H1 (cell line): ENCODE measurements around the gene NEK4. TPM values are rescaled to one million over a fixed set of nuclear protein-coding genes. Genes with fewer than 3 reads are reported as not detected.

Experiments used
- CTCF ChIA-PET: fragments of 300-600 bp; sonication (Branson Sonifier 250); formaldehyde crosslinking; loops from one replicate; lab custom pipeline; 2021; ENCODE audit not compliant: partially characterized antibody; lab: Charles Lee
- POLR2A ChIA-PET: fragments of 300-600 bp; sonication (Branson Sonifier 250); formaldehyde crosslinking; loops from one replicate; lab custom pipeline; 2021; ENCODE audit warnings: inconsistent platforms; ENCODE audit not compliant: partially characterized antibody; lab: Charles Lee
- DNase-seq, 2 experiments: peaks; one replicate each; pipeline versions ENCODE4 v3.0.0 to v3.0.0-alpha.2; 2010 to 2022; ENCODE audit warnings: low spot score in 2 of 2, low read depth in 1 of 2, mixed read lengths in 1 of 2
- FAIRE-seq: peaks from 2 replicates; lab custom pipeline; 2011; peaks lifted over from hg19 to GRCh38; lab: Jason Lieb, UNC
- H2AFZ ChIP-seq: 2 replicates; pipeline ENCODE4 v1.8.1; 2012; ENCODE audit warnings: low read length, inconsistent platforms
- H2AK5ac ChIP-seq: 2 replicates; pipeline ENCODE4 v1.6.1; 2013; ENCODE audit warnings: low read depth, low read length
- H2BK120ac ChIP-seq: replicated peaks from 2 replicates; pipeline ENCODE3; 2013; ENCODE audit warnings: low read depth, low read length, inconsistent platforms
- H2BK12ac ChIP-seq: 2 replicates; pipeline ENCODE4 v1.6.1; 2013; ENCODE audit warnings: low read depth, low read length
- H2BK15ac ChIP-seq: 2 replicates; pipeline ENCODE4 v1.6.1; 2013; ENCODE audit warnings: low read length
- H2BK20ac ChIP-seq: 2 replicates; pipeline ENCODE4 v1.6.1; 2013; ENCODE audit warnings: low read length
- H2BK5ac ChIP-seq: 2 replicates; pipeline ENCODE4 v1.6.1; 2013; ENCODE audit warnings: low read depth, low read length
- H3K14ac ChIP-seq: 2 replicates; pipeline ENCODE4 v1.6.1; 2013; ENCODE audit warnings: inconsistent platforms; ENCODE audit not compliant: insufficient read length
- H3K18ac ChIP-seq: 2 replicates; pipeline ENCODE4 v1.6.1; 2013; ENCODE audit warnings: low read length; ENCODE audit errors: extremely low read depth
- H3K23ac ChIP-seq: 2 replicates; pipeline ENCODE4 v1.6.1; 2013; ENCODE audit warnings: inconsistent platforms; ENCODE audit not compliant: insufficient read length
- H3K23me2 ChIP-seq: 2 replicates; pipeline ENCODE4 v1.6.1; 2013; ENCODE audit warnings: low read depth, low read length
- H3K27ac ChIP-seq: 2 replicates; pipeline ENCODE4 v1.6.1; 2011; ENCODE audit warnings: low read depth, low read length, inconsistent platforms
- H3K27me3 ChIP-seq, 4 experiments: replicated peaks in 1 of 4; 1 replicate in 1 of 4; 2 replicates in 3 of 4; pipeline versions ENCODE4 v1.6.1 to v1.8.1; 2011 to 2013; ENCODE audit warnings: low read length in 3 of 4, mild to moderate bottlenecking in 3 of 4, inconsistent platforms in 2 of 4, mixed read lengths in 2 of 4, moderate library complexity in 1 of 4; ENCODE audit not compliant: control insufficient read depth in 3 of 4, insufficient read depth in 3 of 4; ENCODE audit errors: extremely low read depth in 1 of 4
- H3K36me3 ChIP-seq, 4 experiments: 2 replicates each; pipeline versions ENCODE4 v1.6.1 to v1.8.1; 2011 to 2013; ENCODE audit warnings: mild to moderate bottlenecking in 4 of 4, low read length in 3 of 4, moderate library complexity in 2 of 4, control low read depth in 1 of 4, inconsistent platforms in 1 of 4; ENCODE audit not compliant: insufficient read depth in 4 of 4, control insufficient read depth in 2 of 4
- H3K4ac ChIP-seq: replicated peaks from 2 replicates; pipeline ENCODE3; 2013; ENCODE audit warnings: low read length, low read depth, mixed read lengths, inconsistent platforms; ENCODE audit not compliant: insufficient read length
- H3K4me1 ChIP-seq, 4 experiments: replicated peaks in 1 of 4; 1 replicate in 1 of 4; 2 replicates in 3 of 4; pipeline versions ENCODE4 v1.6.1 to v1.8.1; 2011 to 2013; ENCODE audit warnings: low read length in 3 of 4, inconsistent platforms in 2 of 4, mixed read lengths in 1 of 4; ENCODE audit not compliant: insufficient read depth in 4 of 4, control insufficient read depth in 3 of 4
- H3K4me2 ChIP-seq, 2 experiments: 2 replicates each; pipeline versions ENCODE4 v1.6.1 to v1.8.1; 2011 to 2013; ENCODE audit warnings: low read depth in 2 of 2, low read length in 2 of 2, control low read depth in 1 of 2, inconsistent platforms in 1 of 2, mild to moderate bottlenecking in 1 of 2; ENCODE audit not compliant: insufficient read depth in 1 of 2
- H3K4me3 ChIP-seq, 4 experiments: fragments of 200-600, 300-600 bp in 1 of 4; sonication (generic), shearing (Covaris generic), sonication (Bioruptor Twin) in 1 of 4; 2 replicates each; pipeline versions ENCODE4 v1.5.1 to v1.8.1; 2011 to 2016; ENCODE audit warnings: low read length in 4 of 4, low read depth in 3 of 4, control low read depth in 2 of 4, inconsistent platforms in 2 of 4, mild to moderate bottlenecking in 2 of 4, mixed read lengths in 1 of 4, moderate library complexity in 1 of 4; ENCODE audit not compliant: insufficient read depth in 2 of 4; ENCODE audit errors: extremely low read depth in 1 of 4
- H3K56ac ChIP-seq: replicated peaks from 2 replicates; pipeline ENCODE3; 2013; ENCODE audit warnings: low read depth, mild to moderate bottlenecking, mixed read lengths, low read length, inconsistent platforms; ENCODE audit not compliant: insufficient read length
- H3K79me1 ChIP-seq: 2 replicates; pipeline ENCODE4 v1.6.1; 2013; ENCODE audit warnings: low read depth, low read length, control low read depth
- H3K79me2 ChIP-seq, 2 experiments: 2 replicates each; pipeline versions ENCODE4 v1.6.1 to v1.8.1; 2012 to 2013; ENCODE audit warnings: low read length in 2 of 2, mild to moderate bottlenecking in 2 of 2, inconsistent platforms in 1 of 2; ENCODE audit not compliant: insufficient read depth in 2 of 2, control insufficient read depth in 1 of 2
- H3K9ac ChIP-seq, 4 experiments: replicated peaks in 1 of 4; 1 replicate in 1 of 4; 2 replicates in 3 of 4; pipeline versions ENCODE4 v1.6.1 to v1.8.1; 2011 to 2013; ENCODE audit warnings: low read depth in 3 of 4, low read length in 3 of 4, control low read depth in 2 of 4, mild to moderate bottlenecking in 2 of 4, moderate library complexity in 2 of 4, inconsistent platforms in 1 of 4; ENCODE audit errors: extremely low read depth in 1 of 4
- H3K9me3 ChIP-seq, 2 experiments: 2 replicates each; pipeline versions ENCODE4 v1.6.1 to v1.8.1; 2012 to 2013; ENCODE audit warnings: mild to moderate bottlenecking in 2 of 2, moderate library complexity in 2 of 2, control low read depth in 1 of 2, inconsistent platforms in 1 of 2, low read depth in 1 of 2, low read length in 1 of 2, mixed read lengths in 1 of 2; ENCODE audit not compliant: insufficient read depth in 2 of 2
- H4K20me1 ChIP-seq, 2 experiments: replicated peaks in 1 of 2; 2 replicates each; pipeline versions ENCODE3 to v1.8.1; 2011 to 2013; ENCODE audit warnings: inconsistent platforms in 2 of 2, low read length in 2 of 2, mild to moderate bottlenecking in 1 of 2; ENCODE audit not compliant: insufficient read depth in 2 of 2, control insufficient read depth in 1 of 2
- H4K5ac ChIP-seq: 2 replicates; pipeline ENCODE4 v1.6.1; 2013; ENCODE audit warnings: low read length, low read depth, mixed read lengths, inconsistent platforms; ENCODE audit not compliant: insufficient read length
- H4K8ac ChIP-seq: 2 replicates; pipeline ENCODE4 v1.8.0; 2013; ENCODE audit warnings: mild to moderate bottlenecking, moderate library complexity, low read length, inconsistent platforms; ENCODE audit not compliant: insufficient read depth; ENCODE audit errors: extremely low read depth
- H4K91ac ChIP-seq: replicated peaks from 2 replicates; pipeline ENCODE3; 2013; ENCODE audit warnings: low read length, mixed read lengths, inconsistent platforms; ENCODE audit not compliant: insufficient read length
- ASH2L ChIP-seq: fragments of 200-600, 300-600 bp; sonication (generic); IDR thresholded peaks from one replicate; pipeline ENCODE4 v1.7.1; 2017; ENCODE audit warnings: low read length
- ATF2 ChIP-seq: IDR thresholded peaks from 2 replicates; pipeline ENCODE4 v1.6.1; 2012; ENCODE audit warnings: low read length, inconsistent platforms
- BACH1 ChIP-seq: IDR thresholded peaks from 2 replicates; pipeline ENCODE4 v1.6.1; 2012; ENCODE audit warnings: low read length, improper control_type of control experiment
- CTBP2 ChIP-seq: IDR thresholded peaks from 2 replicates; pipeline ENCODE4 v1.7.0; 2011; ENCODE audit warnings: borderline replicate concordance, mild to moderate bottlenecking, moderate library complexity, mixed read lengths, low read length; ENCODE audit not compliant: insufficient read depth, insufficient read length
- POLR2AphosphoS5 ChIP-seq: IDR thresholded peaks from 2 replicates; pipeline ENCODE4 v1.6.1; 2011; ENCODE audit warnings: low read depth, low read length
- SAP30 ChIP-seq: fragments of 300-600 bp; sonication (generic); IDR thresholded peaks from 2 replicates; pipeline ENCODE4 v1.7.1; 2012; ENCODE audit warnings: low read length, moderate library complexity, mild to moderate bottlenecking, inconsistent platforms; ENCODE audit not compliant: insufficient read depth, insufficient replicate concordance
- SIX5 ChIP-seq: IDR thresholded peaks from 2 replicates; pipeline ENCODE4 v1.6.1; 2011; ENCODE audit warnings: mild to moderate bottlenecking, low read depth, low read length
- SP1 ChIP-seq: IDR thresholded peaks from 2 replicates; pipeline ENCODE4 v1.6.1; 2011; ENCODE audit warnings: low read depth, low read length
- TCF12 ChIP-seq: IDR thresholded peaks from 2 replicates; pipeline ENCODE4 v1.6.1; 2011; ENCODE audit warnings: low read depth, mild to moderate bottlenecking, low read length
- YY1 ChIP-seq: IDR thresholded peaks from 2 replicates; pipeline ENCODE4 v1.6.1; 2011; ENCODE audit warnings: low read depth, mild to moderate bottlenecking, low read length
- WGBS, 2 experiments: shearing (Covaris generic) in 1 of 2; methylation state at CpG; one replicate each; pipeline versions ENCODE4 v1.1.6 to v1.1.7; 2013 to 2015; ENCODE audit warnings: low lambda C conversion rate in 2 of 2, mixed read lengths in 2 of 2, inconsistent platforms in 1 of 2, low coverage in 1 of 2, missing lambda C conversion rate in 1 of 2; ENCODE audit not compliant: insufficient replicate concordance in 2 of 2, insufficient coverage in 1 of 2, insufficient read length in 1 of 2; ENCODE audit errors: extremely low coverage in 1 of 2, missing lambda C conversion rate in 1 of 2; 5-methylcytosine and 5-hydroxymethylcytosine counted together
- polyA plus RNA-seq, 7 experiments: library from polyadenylated mRNA; depleted of rRNA in 3 of 7; stranded (reverse) in 5 of 7; unstranded in 2 of 7; fragments of >200 nt in 5 of 7; fragments of 200-250 nt in 2 of 7; gene quantifications; 1 replicate in 5 of 7; 2 replicates in 1 of 7; 4 replicates in 1 of 7; pipeline versions ENCODE4 v1.2.1 to v1.2.3, GENCODE V29; 2011 to 2013; ENCODE audit warnings: missing spikeins in 2 of 7, mixed read lengths in 2 of 7
- total RNA-seq: library from RNA; stranded (reverse); fragmentation: NEBNext Ultra II Directional; extraction: Animal tissue kit (Norgen Biotek cat#: 25700); gene quantifications from 2 replicates; pipeline ENCODE4 v1.2.1, GENCODE V29; 2021

NEK4 gene
- total and polyA plus RNA-seq, 2 of the 8 experiments (the other 6 are each of a cell fraction or from before 2014, with no cell fraction given): 7.5 to 40.0 TPM

- H3K14ac ChIP-seq: no peak overlapping the region
- no peaks in the 10 kb centered on the region for H4K20me1 ChIP-seq
- H3K23ac ChIP-seq: no peak overlapping the region
- no peak overlapping the region for H3K56ac ChIP-seq
- H2BK5ac ChIP-seq: no peak overlapping the region
- H2BK12ac ChIP-seq: no peak overlapping the region
- no peak overlapping the region for H2AFZ ChIP-seq
- H4K91ac ChIP-seq: no peak overlapping the region
- no peak for DNase-seq
- H3K79me2 ChIP-seq: no peaks in the 10 kb centered on the region
- H2BK20ac ChIP-seq: no peak overlapping the region
- H3K4me1 ChIP-seq: no peaks in the 10 kb centered on the region
- CTCF ChIA-PET: interaction anchor here (0.6 to 7.5 kb wide), 8 partner anchors 8 to 435 kb away, joined by 3 to 86 read pairs (median 6); no protein-coding TSS in a partner anchor
- no peak overlapping the region for H2BK15ac ChIP-seq
- H4K8ac ChIP-seq: no peak overlapping the region; the same call in 1 of the 2 replicates
- no peak overlapping the region for H3K4me2 ChIP-seq
- H3K79me1 ChIP-seq: no peaks in the 10 kb centered on the region
- H3K9me3 ChIP-seq: no peaks in the 10 kb centered on the region
- no peak for TF ChIP-seq SAP30
- no peak for TF ChIP-seq SIX5
- no peak for TF ChIP-seq ASH2L
- no peak for TF ChIP-seq TCF12
- no peak for TF ChIP-seq CTBP2
- TF ChIP-seq POLR2AphosphoS5: no peak
- no peak for TF ChIP-seq SP1
- no peak for TF ChIP-seq YY1
- no peak for TF ChIP-seq ATF2
- TF ChIP-seq BACH1: no peak
- TF ChIP-seq, all 59 proteins: peak for 0
- no peak overlapping the region for H3K18ac ChIP-seq
- no peaks in the 10 kb centered on the region; a peak in 1 of 7 replicates for H3K27me3 ChIP-seq
- no peak overlapping the region for H3K4me3 ChIP-seq
- no peak overlapping the region for H2BK120ac ChIP-seq
- H3K4ac ChIP-seq: no peak overlapping the region
- POLR2A ChIA-PET: interaction anchor here (1.2 kb wide), 2 partner anchors 9 to 11 kb away, joined by 3 to 4 read pairs; no protein-coding TSS in a partner anchor
- no peak overlapping the region for H3K9ac ChIP-seq
- peaks cover 5% of the 10 kb centered on the region; the same call in 1 of the 2 replicates for H3K23me2 ChIP-seq
- no peak for FAIRE-seq
- H3K27ac ChIP-seq: no peak overlapping the region
- no peak overlapping the region for H2AK5ac ChIP-seq
- H4K5ac ChIP-seq: no peak overlapping the region
- WGBS, 2 experiments: 81% methylated on average over 7 of the region's 7 CpGs; no CpG with 5 or more reads in 1 of the 2 experiments
- H3K36me3 ChIP-seq: no peaks in the 10 kb centered on the region
These were observed 40.8 kb upstream of the NEK4 start for GRCh38 chr3:52811452-52812011.
